ENCODE results near the gene TIMP1.

The TIMP1 gene

DNA sequence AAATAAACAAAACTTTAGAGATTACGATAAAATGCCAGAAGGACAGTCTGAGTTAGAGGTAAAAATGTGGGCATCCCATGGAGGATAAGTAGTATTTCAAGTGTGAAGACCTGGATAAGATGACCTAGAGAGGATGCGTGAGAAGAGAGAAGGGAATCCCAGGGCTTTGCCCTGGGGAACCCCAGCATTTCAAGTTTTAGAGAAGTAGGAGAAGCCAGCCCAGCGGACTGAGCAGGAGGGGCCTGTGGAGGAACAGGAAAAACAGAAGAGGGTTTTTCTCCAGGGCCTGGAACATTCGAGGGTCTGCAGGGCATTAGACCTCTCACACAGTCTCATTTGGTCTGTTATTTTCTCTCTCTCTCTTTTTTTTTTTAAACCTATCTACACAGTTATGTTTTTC is 50.4 kb downstream of the TIMP1 start:
- Histone ChIP-seq H3K9me3 (ENCODE audit: control insufficient read depth in 1 of 2, low read length in 2 of 2) (no peaks in the 10 kb centered on the region), H3K9ac (ENCODE audit: low read depth in 1 of 2, low read length in 2 of 2) (no peak overlapping the region), H3K27me3 (ENCODE audit: control insufficient read depth in 1 of 2, insufficient read depth in 2 of 2, low read length in 2 of 2) (no peaks in the 10 kb centered on the region), H3K27ac (ENCODE audit: low read depth, low read length) (no peak overlapping the region), H3K4me3 (ENCODE audit: low read depth in 1 of 2, low read length in 2 of 2) (no peak overlapping the region), H3K4me1 (ENCODE audit: control insufficient read depth in 1 of 2, insufficient read depth in 2 of 2, low read length in 2 of 2) (peaks cover 0 to 3% of the 10 kb centered on the region in 2 donors), H3K36me3 (ENCODE audit: control insufficient read depth in 1 of 2, insufficient read depth in 2 of 2, low read length in 2 of 2) (peaks cover 0 to 22% of the 10 kb centered on the region in 2 donors)

DNA sequence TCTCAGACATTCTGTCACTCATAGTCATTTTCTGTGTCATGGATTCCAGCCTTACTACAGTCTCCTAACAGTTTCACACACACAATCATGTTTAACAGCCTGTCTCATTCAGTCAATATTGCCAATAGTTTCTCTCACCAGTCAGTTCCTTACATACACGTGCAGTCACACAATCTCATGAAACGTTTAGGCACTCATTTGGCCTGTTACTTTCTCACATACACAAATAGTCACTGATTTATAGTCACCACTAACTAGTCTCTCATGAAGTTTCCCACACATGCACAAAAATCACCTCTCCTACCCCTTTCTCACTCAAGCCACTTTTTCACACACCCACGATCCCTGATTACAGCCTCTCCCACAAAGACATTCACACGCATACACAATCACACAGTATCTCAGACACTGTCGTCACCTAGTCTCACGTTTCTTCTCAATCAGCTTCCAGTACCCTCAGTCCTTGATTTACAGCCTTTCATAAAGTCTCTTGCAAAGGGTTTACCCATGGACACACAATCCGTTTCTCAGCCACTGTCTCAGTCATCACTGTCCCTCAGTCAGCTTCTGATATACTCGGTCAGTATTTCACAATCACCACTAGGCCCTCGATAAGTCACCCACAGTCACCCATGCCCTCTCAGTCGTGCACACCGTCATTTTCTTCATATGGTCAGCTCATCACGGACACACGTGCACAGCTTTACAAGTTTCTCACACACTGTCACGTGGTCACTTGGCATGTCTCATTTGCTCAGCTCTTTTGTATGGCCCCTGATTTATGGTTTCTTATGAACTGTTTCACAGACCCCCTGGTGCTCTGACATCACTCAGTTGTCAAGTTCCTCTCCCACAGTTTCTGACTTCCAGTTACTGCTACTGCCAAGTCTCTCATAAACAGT is 51.7 kb downstream of the TIMP1 start:
- no peak overlapping the region for H3K4me3 ChIP-seq (ENCODE audit: low read depth in 1 of 2, low read length in 2 of 2)
- no peaks in the 10 kb centered on the region for H3K27me3 ChIP-seq (ENCODE audit: control insufficient read depth in 1 of 2, insufficient read depth in 2 of 2, low read length in 2 of 2)
- H3K36me3 ChIP-seq (ENCODE audit: control insufficient read depth in 1 of 2, insufficient read depth in 2 of 2, low read length in 2 of 2): peaks cover 8 to 33% of the 10 kb centered on the region in 2 donors
- peaks cover 0 to 3% of the 10 kb centered on the region in 2 donors for H3K4me1 ChIP-seq (ENCODE audit: control insufficient read depth in 1 of 2, insufficient read depth in 2 of 2, low read length in 2 of 2)
- no peaks in the 10 kb centered on the region for H3K9me3 ChIP-seq (ENCODE audit: control insufficient read depth in 1 of 2, low read length in 2 of 2)
- no peak overlapping the region for H3K27ac ChIP-seq (ENCODE audit: low read depth, low read length)
- H3K9ac ChIP-seq (ENCODE audit: low read depth in 1 of 2, low read length in 2 of 2): no peak overlapping the region

DNA sequence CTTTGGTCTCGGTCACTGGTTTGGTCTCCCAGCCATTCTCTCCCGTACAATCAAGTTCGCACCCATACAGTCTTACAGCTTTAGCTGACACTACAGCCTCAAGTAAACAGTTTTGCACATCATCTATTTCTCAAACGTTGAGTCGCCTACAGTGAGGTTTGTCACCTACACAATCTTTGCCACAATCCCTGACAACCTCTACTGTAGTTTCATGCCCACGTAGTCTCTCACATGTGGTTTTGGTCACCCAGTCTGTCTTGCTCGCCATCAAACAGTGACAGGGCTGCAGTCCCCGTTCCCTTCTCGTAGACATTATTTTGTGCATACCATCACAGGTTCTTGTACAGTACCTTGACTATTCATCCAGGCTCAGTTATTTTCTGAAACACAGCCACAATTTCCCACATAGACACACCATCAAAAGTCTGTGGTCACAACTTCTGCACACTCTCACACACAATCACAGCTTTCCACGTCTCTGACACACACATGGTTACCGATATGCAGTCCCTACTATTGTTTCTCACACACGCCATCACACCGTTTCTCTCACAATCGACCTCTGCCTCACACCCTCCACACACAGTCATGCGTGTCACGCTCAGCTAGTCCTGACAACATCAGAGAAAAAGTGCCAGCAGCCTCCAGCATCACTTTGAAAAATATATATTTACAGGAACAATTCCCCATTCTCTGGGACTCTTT is 52.8 kb downstream of the TIMP1 start:
- Histone ChIP-seq H3K27me3 (ENCODE audit: control insufficient read depth in 1 of 2, insufficient read depth in 2 of 2, low read length in 2 of 2) (no peaks in the 10 kb centered on the region), H3K27ac (ENCODE audit: low read depth, low read length) (no peak overlapping the region), H3K36me3 (ENCODE audit: control insufficient read depth in 1 of 2, insufficient read depth in 2 of 2, low read length in 2 of 2) (peaks cover 12 to 41% of the 10 kb centered on the region in 2 donors), H3K9me3 (ENCODE audit: control insufficient read depth in 1 of 2, low read length in 2 of 2) (no peaks in the 10 kb centered on the region), H3K4me1 (ENCODE audit: control insufficient read depth in 1 of 2, insufficient read depth in 2 of 2, low read length in 2 of 2) (peaks cover 0 to 2% of the 10 kb centered on the region in 2 donors), H3K4me3 (ENCODE audit: low read depth in 1 of 2, low read length in 2 of 2) (no peak overlapping the region), H3K9ac (ENCODE audit: low read depth in 1 of 2, low read length in 2 of 2) (no peak overlapping the region)
